KOPT-K1 (cell line): ENCODE measurements around the gene SYNM.

ENCODE experiments used
- H3K27ac ChIP-seq: fragments of 200-600 bp; sonication (generic); 2 replicates; pipeline ENCODE4 v1.5.1; 2016; ENCODE audit warnings: antibody characterized with exemption, mild to moderate bottlenecking, low read depth, low read length; ENCODE audit not compliant: poor library complexity, severe bottlenecking
- H3K36me3 ChIP-seq: fragments of 200-600 bp; sonication (generic); 2 replicates; pipeline ENCODE4 v1.5.1; 2017; ENCODE audit warnings: antibody characterized with exemption, mild to moderate bottlenecking, low read length, moderate library complexity; ENCODE audit not compliant: insufficient read depth
- H3K9me3 ChIP-seq: fragments of 200-600 bp; sonication (generic); 2 replicates; pipeline ENCODE4 v1.5.1; 2017; ENCODE audit warnings: antibody characterized with exemption, low read length, mild to moderate bottlenecking; ENCODE audit not compliant: insufficient read depth, poor library complexity, severe bottlenecking

Gene SYNM

GRCh38 chr15:99168601-99169580 lies 64.0 kb downstream of the SYNM start:
- Histone ChIP-seq H3K27ac (no peak overlapping the region), H3K36me3 (no peaks in the 10 kb centered on the region)

DNA sequence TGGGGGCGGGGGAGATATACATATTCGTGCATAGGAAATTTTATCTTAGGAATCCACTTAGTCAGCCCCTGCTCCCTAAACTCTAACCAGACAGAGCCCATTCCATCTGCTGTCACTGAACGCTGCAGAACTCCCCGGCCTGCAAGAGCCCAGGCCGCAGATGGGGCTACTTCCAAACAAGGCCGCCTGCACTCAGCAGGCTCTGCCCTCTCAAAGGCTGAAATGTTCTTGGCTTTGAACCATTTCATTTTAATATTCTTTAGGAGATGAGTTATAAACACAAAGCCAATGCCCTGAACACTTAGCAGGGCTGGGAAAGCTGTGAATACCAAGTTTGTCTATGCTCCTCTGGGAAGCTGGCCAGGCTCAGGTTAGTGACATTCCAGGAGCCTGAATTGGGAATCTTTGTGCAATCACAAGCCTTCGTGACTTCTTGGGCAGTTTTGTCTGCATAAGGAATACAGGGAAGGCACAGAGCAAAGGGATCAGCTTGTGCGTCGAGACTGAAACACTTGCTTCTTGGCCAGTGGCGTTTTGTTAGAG lies 65.0 kb downstream of the SYNM start:
- Histone ChIP-seq H3K9me3 (no peaks in the 10 kb centered on the region), H3K27ac (no peak overlapping the region), H3K36me3 (no peaks in the 10 kb centered on the region)

More at GRCh38 chr15:99168601-99169580, 64.0 kb downstream of the SYNM start:
- H3K9me3 ChIP-seq, result no peaks in the 10 kb centered on the region

DNA sequence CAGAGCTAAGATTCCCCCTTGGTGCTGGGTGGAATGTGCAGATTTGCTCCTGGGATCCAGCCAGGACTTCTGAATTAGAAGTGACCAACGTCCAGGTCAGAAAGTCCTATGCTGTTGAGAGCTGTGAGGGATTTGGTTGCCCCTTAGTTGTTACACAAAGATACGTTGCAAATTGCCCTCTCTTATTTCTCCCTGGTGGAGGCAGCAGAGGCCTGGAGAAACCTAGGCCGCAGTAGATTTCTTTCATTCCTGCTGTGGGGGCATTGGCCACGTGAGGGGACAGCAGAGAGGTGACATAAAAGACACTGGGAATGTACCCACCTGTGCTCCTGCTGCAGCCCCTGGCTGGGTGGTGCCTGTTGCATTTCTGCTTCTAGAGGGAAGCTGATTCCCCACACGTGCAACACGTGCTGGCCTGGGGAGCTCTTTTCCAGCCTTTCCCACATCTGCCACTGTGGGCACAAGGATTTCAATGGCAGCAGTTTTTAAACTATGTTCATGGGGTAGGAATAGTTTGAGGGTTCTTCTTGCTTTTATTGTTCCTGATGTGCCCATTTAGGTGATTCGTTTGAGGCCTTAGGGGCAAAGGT lies 65.7 kb downstream of the SYNM start:
- Histone ChIP-seq H3K9me3 (no peaks in the 10 kb centered on the region), H3K36me3 (no peaks in the 10 kb centered on the region), H3K27ac (no peak overlapping the region)

- no peaks in the 10 kb centered on the region for H3K9me3 ChIP-seq
- H3K36me3 ChIP-seq, result no peaks in the 10 kb centered on the region
- H3K27ac ChIP-seq, result no peak overlapping the region
Observed at GRCh38 chr15:99172171-99172570, 67.3 kb downstream of the SYNM start.

GRCh38 chr15:99172989-99173388 lies 68.1 kb downstream of the SYNM start:
- no peaks in the 10 kb centered on the region for H3K9me3 ChIP-seq
- no peak overlapping the region for H3K27ac ChIP-seq
- H3K36me3 ChIP-seq, result no peaks in the 10 kb centered on the region

- Histone ChIP-seq H3K36me3 (no peaks in the 10 kb centered on the region), H3K27ac (no peak overlapping the region), H3K9me3 (no peaks in the 10 kb centered on the region)
Observed at GRCh38 chr15:99174567-99175395, 69.9 kb downstream of the SYNM start.

DNA sequence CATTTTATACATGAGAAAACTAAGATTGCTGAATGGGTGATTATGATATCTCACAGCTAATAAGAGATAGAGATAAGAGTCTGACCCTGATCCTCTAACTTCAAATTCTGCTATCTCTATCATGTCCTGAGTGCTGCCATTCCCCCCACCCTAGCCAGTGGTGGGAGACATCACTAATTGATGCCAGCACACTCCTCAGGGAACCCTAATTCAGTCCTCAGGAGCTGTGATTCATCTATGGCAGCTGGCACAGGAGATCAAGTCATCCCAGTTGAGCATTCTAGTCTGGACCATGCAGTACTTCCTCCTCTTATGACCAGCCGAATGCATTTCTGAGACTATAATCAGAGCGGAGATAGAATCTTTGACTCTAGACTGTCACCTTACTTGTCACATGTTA lies 71.9 kb downstream of the SYNM start:
- no peaks in the 10 kb centered on the region for H3K36me3 ChIP-seq
- no peaks in the 10 kb centered on the region for H3K9me3 ChIP-seq
- H3K27ac ChIP-seq, result no peak overlapping the region

GRCh38 chr15:99177679-99178078 lies 72.8 kb downstream of the SYNM start:
- Histone ChIP-seq H3K9me3 (no peaks in the 10 kb centered on the region), H3K27ac (no peak overlapping the region), H3K36me3 (no peaks in the 10 kb centered on the region)

- H3K36me3 ChIP-seq, result no peaks in the 10 kb centered on the region
- H3K9me3 ChIP-seq, result no peaks in the 10 kb centered on the region
- no peak overlapping the region for H3K27ac ChIP-seq
Observed at GRCh38 chr15:99180086-99180963, 75.4 kb downstream of the SYNM start.

- Histone ChIP-seq H3K36me3 (no peaks in the 10 kb centered on the region), H3K9me3 (no peaks in the 10 kb centered on the region), H3K27ac (no peak overlapping the region)
Observed at GRCh38 chr15:99180964-99181306, 76.1 kb downstream of the SYNM start.

GRCh38 chr15:99181545-99181971 lies 76.7 kb downstream of the SYNM start:
- Histone ChIP-seq H3K27ac (no peak overlapping the region), H3K36me3 (no peaks in the 10 kb centered on the region), H3K9me3 (no peaks in the 10 kb centered on the region)

- no peak overlapping the region for H3K27ac ChIP-seq
- H3K36me3 ChIP-seq, result no peaks in the 10 kb centered on the region
- no peaks in the 10 kb centered on the region for H3K9me3 ChIP-seq
Observed at GRCh38 chr15:99182791-99183190, 77.9 kb downstream of the SYNM start.
